GM12875 (cell line): ENCODE data around the gene PITPNC1.

Experiments
- H3K4me3 ChIP-seq: one replicate; pipeline ENCODE4 v1.5.1; 2011; ENCODE audit warnings: low read depth, low read length, control low read depth
- CTCF ChIP-seq: IDR thresholded peaks from 2 replicates; pipeline ENCODE4 v1.5.1; 2011; ENCODE audit warnings: low read depth, mild to moderate bottlenecking, control low read depth, inconsistent platforms, low read length, moderate library complexity, borderline replicate concordance; ENCODE audit not compliant: insufficient read depth

Gene PITPNC1

GRCh38 chr17:67711916-67712315 lies 334.8 kb downstream of the PITPNC1 start:
- no peak overlapping the region for H3K4me3 ChIP-seq
- TF ChIP-seq CTCF: no peak

GRCh38 chr17:67712375-67712774 lies 335.3 kb downstream of the PITPNC1 start:
- TF ChIP-seq CTCF: no peak
- no peak overlapping the region for H3K4me3 ChIP-seq

GRCh38 chr17:67713169-67713568 lies 336.1 kb downstream of the PITPNC1 start:
- no peak overlapping the region for H3K4me3 ChIP-seq
- no peak for TF ChIP-seq CTCF

- TF ChIP-seq CTCF: no peak
- H3K4me3 ChIP-seq: no peak overlapping the region
These were observed 339.3 kb downstream of the PITPNC1 start for GRCh38 chr17:67716405-67716798.

GRCh38 chr17:67717192-67717623 lies 340.1 kb downstream of the PITPNC1 start:
- no peak for TF ChIP-seq CTCF
- H3K4me3 ChIP-seq: peak overlapping the region; percentile 50

GRCh38 chr17:67717624-67718324 lies 340.7 kb downstream of the PITPNC1 start, which contains the start of gene NOL11:
Gene NOL11 (plus strand): TSS chr17:67717936. CDS start chr17:67717948, 12 bp downstream.
- H3K4me3 ChIP-seq: peak within 1 kb of the TSS; percentile 77
- TF ChIP-seq CTCF: peak; percentile 92

- no peak for TF ChIP-seq CTCF
- H3K4me3 ChIP-seq: peak overlapping the region; percentile 77
These were observed 341.4 kb downstream of the PITPNC1 start for GRCh38 chr17:67718325-67718941.
